Endothelial cell (in vitro differentiated cells): Measurements from ENCODE around the gene CERK. TPM values are rescaled to one million over a fixed set of nuclear protein-coding genes. Genes with fewer than 3 reads are reported as not detected.

ENCODE experiments used
- DNase-seq: peaks from one replicate; pipeline ENCODE4 v3.0.0; 2021; ENCODE audit warnings: low spot score
- H3K27ac Mint-ChIP-seq: one replicate; pipeline ENCODE4 v1.8.0; 2021; ENCODE audit warnings: mixed read lengths, inconsistent platforms; ENCODE audit not compliant: unreplicated experiment
- H3K27me3 Mint-ChIP-seq: one replicate; pipeline ENCODE4 v1.8.0; 2021; ENCODE audit warnings: mild to moderate bottlenecking, moderate library complexity, mixed read lengths, inconsistent platforms; ENCODE audit not compliant: unreplicated experiment
- H3K36me3 Mint-ChIP-seq: one replicate; pipeline ENCODE4 v1.8.0; 2021; ENCODE audit warnings: mild to moderate bottlenecking, low read depth, mixed read lengths, inconsistent platforms; ENCODE audit not compliant: unreplicated experiment
- H3K4me1 Mint-ChIP-seq: one replicate; pipeline ENCODE4 v1.8.0; 2021; ENCODE audit warnings: mild to moderate bottlenecking, mixed read lengths, inconsistent platforms; ENCODE audit not compliant: unreplicated experiment
- H3K4me3 Mint-ChIP-seq: one replicate; pipeline ENCODE4 v1.8.0; 2021; ENCODE audit warnings: mild to moderate bottlenecking, mixed read lengths, inconsistent platforms; ENCODE audit not compliant: unreplicated experiment
- H3K9me3 Mint-ChIP-seq: one replicate; pipeline ENCODE4 v1.8.0; 2021; ENCODE audit warnings: mixed read lengths, inconsistent platforms; ENCODE audit not compliant: unreplicated experiment
- total RNA-seq: library from RNA; stranded (reverse); fragmentation: NEBNext Ultra II Directional; extraction: Animal tissue kit (Norgen Biotek cat#: 25700); gene quantifications from one replicate; pipeline ENCODE4 v1.2.1, GENCODE V29; 2021; ENCODE audit not compliant: unreplicated experiment
- TF ChIP-seq, protein P1 (sequence below): fragments of 200-600 bp; sonication (generic); IDR thresholded peaks from one replicate; pipeline ENCODE4 v1.5.0; 2021; ENCODE audit warnings: antibody characterized with exemption; ENCODE audit not compliant: unreplicated experiment

Gene CERK
- total RNA-seq, 1 donor from 2014 or later, result 57.7 TPM

DNA sequence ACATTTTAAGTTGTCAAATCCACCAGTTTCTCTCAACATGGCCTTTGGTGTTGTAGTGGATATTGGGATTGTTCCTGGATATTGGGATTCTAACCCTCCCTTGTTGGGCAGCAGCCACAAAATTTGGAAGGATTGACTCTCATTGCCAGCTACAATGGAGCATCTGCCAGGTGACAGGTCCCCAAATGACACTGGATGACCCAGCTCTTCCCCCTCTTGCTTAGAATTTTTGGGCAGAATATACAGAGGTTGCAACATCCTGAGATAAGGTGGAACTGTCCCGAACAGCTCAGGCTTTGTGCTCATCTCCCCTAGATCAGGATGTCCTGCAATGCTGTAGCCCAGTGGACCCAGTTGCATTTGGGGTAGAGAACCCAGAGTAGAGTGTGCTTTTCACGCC lies 19.1 kb upstream of the CERK start:
- peaks cover 4% of the 10 kb centered on the region for H3K9me3 Mint-ChIP-seq
- H3K4me1 Mint-ChIP-seq, result peaks cover 13% of the 10 kb centered on the region
- H3K36me3 Mint-ChIP-seq, result peaks cover 16% of the 10 kb centered on the region
- TF ChIP-seq, protein P1, sequence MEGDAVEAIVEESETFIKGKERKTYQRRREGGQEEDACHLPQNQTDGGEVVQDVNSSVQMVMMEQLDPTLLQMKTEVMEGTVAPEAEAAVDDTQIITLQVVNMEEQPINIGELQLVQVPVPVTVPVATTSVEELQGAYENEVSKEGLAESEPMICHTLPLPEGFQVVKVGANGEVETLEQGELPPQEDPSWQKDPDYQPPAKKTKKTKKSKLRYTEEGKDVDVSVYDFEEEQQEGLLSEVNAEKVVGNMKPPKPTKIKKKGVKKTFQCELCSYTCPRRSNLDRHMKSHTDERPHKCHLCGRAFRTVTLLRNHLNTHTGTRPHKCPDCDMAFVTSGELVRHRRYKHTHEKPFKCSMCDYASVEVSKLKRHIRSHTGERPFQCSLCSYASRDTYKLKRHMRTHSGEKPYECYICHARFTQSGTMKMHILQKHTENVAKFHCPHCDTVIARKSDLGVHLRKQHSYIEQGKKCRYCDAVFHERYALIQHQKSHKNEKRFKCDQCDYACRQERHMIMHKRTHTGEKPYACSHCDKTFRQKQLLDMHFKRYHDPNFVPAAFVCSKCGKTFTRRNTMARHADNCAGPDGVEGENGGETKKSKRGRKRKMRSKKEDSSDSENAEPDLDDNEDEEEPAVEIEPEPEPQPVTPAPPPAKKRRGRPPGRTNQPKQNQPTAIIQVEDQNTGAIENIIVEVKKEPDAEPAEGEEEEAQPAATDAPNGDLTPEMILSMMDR, result no peak
- no peak for DNase-seq
- H3K27ac Mint-ChIP-seq, result no peak overlapping the region
- peaks cover 6% of the 10 kb centered on the region for H3K27me3 Mint-ChIP-seq
- no peak overlapping the region for H3K4me3 Mint-ChIP-seq

DNA sequence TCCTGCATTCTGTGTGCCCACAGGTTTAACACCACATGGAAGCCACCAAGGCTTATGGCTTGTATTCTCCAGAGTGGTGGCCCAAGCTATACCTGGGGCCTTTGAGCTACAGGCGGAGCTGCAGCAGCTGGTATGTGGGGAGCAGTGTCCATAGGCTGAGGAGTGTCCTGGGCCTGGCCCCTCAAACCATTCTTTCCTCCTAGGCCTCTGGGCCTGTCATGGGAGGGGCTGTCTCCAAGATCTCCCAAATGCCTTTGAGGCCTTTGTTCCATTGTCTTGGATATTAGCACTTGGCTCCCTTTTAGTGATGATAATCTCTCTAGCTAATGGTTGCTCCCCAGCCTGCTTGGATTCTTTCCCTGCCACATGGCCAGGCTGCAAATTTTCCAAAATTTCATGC lies 18.0 kb upstream of the CERK start:
- Mint-ChIP-seq H3K27me3 (peaks cover 8% of the 10 kb centered on the region), H3K4me1 (peaks cover 8% of the 10 kb centered on the region)
- TF ChIP-seq, protein P1, result no peak

DNA sequence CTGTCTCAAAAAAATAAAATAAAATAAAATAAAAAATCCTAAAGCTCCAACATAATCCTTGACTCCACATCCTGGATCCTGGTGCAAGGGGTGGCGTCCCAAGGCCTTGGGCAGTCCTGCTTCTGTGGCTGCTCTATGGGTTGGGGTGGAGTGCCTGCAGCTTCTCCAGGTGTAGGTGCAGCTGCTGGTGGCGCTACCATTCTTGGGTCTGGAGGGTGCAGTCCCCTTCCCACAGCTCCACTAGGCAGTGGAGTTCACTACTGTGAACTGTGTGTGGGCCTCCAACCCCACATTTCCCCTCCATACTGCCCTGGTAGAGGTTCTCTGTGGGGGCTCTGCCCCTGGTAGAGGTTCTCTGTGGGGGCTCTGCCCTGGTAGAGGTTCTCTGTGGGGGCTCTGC lies 17.5 kb upstream of the CERK start:
- no peak for DNase-seq
- Mint-ChIP-seq H3K4me3 (no peak overlapping the region), H3K9me3 (peaks cover 4% of the 10 kb centered on the region), H3K27me3 (peaks cover 9% of the 10 kb centered on the region), H3K4me1 (peaks cover 6% of the 10 kb centered on the region), H3K36me3 (peaks cover 16% of the 10 kb centered on the region), H3K27ac (no peak overlapping the region)
- TF ChIP-seq, protein P1, result no peak

More for the DNA sequence above, 18.0 kb upstream of the CERK start:
- Mint-ChIP-seq H3K9me3 (peaks cover 4% of the 10 kb centered on the region), H3K27ac (no peak overlapping the region), H3K4me3 (peak overlapping the region; percentile 27), H3K36me3 (peaks cover 16% of the 10 kb centered on the region)
- no peak for DNase-seq

DNA sequence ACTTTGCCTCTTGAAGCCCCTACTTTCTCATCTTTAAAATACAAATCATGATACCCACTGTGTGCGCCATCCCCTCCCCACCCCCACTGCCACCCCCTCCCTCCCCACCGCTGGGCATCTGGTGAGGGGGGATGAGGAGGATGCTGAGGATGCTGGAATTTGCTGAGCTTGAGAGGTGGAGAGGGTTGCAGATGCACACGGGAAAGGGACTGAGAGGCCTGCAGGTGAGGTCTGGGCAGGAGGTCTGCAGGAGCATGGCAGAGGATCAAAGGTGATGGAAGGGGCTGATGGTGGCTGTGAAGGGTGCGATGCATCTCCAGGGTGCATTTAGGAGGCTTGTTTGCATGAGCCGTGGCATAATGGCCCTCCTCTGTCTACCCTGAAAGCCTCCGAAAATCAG lies 16.8 kb upstream of the CERK start:
- Mint-ChIP-seq H3K9me3 (peaks cover 4% of the 10 kb centered on the region), H3K36me3 (peaks cover 16% of the 10 kb centered on the region), H3K27ac (no peak overlapping the region), H3K27me3 (peaks cover 12% of the 10 kb centered on the region), H3K4me1 (peaks cover 11% of the 10 kb centered on the region), H3K4me3 (peak overlapping the region; percentile 42)
- TF ChIP-seq, protein P1, result no peak
- no peak for DNase-seq

DNA sequence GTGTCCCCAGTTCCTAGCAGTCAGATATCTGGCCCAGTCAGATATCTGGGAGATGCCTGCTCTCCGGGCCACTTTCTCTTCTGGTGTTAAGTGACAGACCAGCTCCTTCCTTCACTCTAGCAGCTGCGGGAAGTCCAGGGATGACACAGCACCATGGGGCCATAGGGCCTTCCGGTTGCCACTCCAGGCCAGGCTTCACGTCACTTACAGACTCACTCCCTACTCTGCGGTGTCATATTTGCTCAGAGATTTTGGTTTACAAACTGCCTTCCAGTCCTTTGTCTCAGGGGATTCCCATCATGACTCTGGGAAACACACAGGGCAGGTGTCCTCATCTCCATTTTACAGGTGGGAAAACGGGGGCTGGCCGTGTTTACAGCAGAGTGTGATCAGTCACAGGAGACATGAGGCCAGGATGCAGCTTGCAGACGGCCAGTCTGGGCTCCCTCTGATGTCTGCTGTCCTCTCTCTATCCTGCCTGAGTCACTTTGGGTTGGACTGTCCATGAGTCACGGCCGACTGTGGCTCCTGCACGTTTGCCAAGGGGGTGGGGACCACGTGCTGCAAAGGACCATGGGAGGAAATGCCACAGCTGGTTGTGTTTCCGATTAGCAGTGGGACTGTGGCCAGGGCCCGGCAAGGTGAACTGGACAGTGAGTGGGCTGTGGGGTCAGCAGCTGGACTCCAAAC lies 16.2 kb upstream of the CERK start:
- peaks cover 18% of the 10 kb centered on the region for H3K36me3 Mint-ChIP-seq
- DNase-seq, result no peak
- H3K4me1 Mint-ChIP-seq, result peaks cover 17% of the 10 kb centered on the region
- peaks cover 4% of the 10 kb centered on the region for H3K9me3 Mint-ChIP-seq
- peak overlapping the region; percentile 62 for H3K4me3 Mint-ChIP-seq
- H3K27me3 Mint-ChIP-seq, result peaks cover 12% of the 10 kb centered on the region
- TF ChIP-seq, protein P1, result no peak
- H3K27ac Mint-ChIP-seq, result peak overlapping the region; percentile 72
